A549 treated with CORT108297 at 1 μM for 4 hours (cell line): ENCODE measurements around the gene HMSD. TPM values are rescaled to one million over a fixed set of nuclear protein-coding genes. Genes with fewer than 3 reads are reported as not detected.

Experiments used
- total RNA-seq: library from RNA; stranded (reverse); fragments of 200-300 nt; extraction: Qiagen RNA extraction; gene quantifications from 5 replicates; pipeline ENCODE4 v1.2.3, GENCODE V29; 2022

The HMSD gene
- total RNA-seq = 0.15 to 0.16 TPM (median 0.15 TPM) in 3 of 5 replicates, not detected in the others

GRCh38 chr18:63949068-63949737, at the start of gene HMSD:
Gene HMSD, plus strand, starts transcription at chr18:63949301. Its CDS starts 4,155 bp downstream, at chr18:63953456.

GRCh38 chr18:63907664-63908063, 41.4 kb upstream of the HMSD start, which contains the start of gene SERPINB10:
Gene SERPINB10, plus strand, starts transcription at chr18:63907958. Its CDS starts 7,553 bp downstream, at chr18:63915511.

GRCh38 chr18:63969942-63970808, 21.1 kb downstream of the HMSD start, which contains the start of gene SERPINB8:
Gene SERPINB8, plus strand, starts transcription at chr18:63970081. Its CDS starts 8,228 bp downstream, at chr18:63978309.

Other genes with a start within 250 kb of the HMSD start
- gene SERPINB11, start 246.3 kb upstream of the HMSD start, total RNA-seq = 0.07 to 0.13 TPM (median 0.10 TPM) in 3 of 5 replicates, not detected in the others
- gene SERPINB7, start 173.9 kb upstream of the HMSD start, total RNA-seq = 1.5 to 2.7 TPM (median 2.3 TPM) in 5 replicates
- 0.03 to 0.09 TPM (median 0.05 TPM) in 3 of 5 replicates, not detected in the others for gene SERPINB2, start 61.6 kb upstream of the HMSD start, total RNA-seq
- not detected in 5 replicates for gene SERPINB10, start 41.3 kb upstream of the HMSD start, total RNA-seq
- gene SERPINB8, start 20.8 kb downstream of the HMSD start, total RNA-seq = 8.6 to 12.5 TPM (median 10.1 TPM) in 5 replicates
- gene LINC00305, start 199.8 kb downstream of the HMSD start, total RNA-seq = not detected in 5 replicates